ENCODE results near the gene PSME1.

DNA sequence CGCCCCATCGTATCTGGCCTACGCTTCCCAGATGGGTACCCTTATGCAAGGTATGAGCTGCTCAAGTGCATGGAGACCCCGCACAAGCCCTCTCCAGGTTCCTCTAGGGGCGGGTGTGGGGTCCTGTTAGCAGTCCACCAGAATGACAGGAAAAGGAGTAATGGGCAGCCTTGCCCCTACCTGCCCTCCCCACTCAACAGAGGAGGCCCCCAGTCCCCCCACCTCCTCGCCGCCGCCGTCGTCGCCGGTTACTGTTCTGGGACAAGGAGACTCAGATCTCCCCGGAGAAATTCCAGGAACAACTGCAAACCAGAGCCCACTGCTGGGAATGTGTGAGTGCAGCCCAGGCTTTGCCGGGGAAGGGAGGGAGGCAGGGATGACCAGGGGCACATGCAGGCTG lies 41.9 kb downstream of the PSME1 start:
- TF ChIP-seq CTCF (IDR thresholded peaks at IDR 0.05; ENCODE audit: low read depth, low read length, missing input control), result no peak
- TF ChIP-seq, protein P1, sequence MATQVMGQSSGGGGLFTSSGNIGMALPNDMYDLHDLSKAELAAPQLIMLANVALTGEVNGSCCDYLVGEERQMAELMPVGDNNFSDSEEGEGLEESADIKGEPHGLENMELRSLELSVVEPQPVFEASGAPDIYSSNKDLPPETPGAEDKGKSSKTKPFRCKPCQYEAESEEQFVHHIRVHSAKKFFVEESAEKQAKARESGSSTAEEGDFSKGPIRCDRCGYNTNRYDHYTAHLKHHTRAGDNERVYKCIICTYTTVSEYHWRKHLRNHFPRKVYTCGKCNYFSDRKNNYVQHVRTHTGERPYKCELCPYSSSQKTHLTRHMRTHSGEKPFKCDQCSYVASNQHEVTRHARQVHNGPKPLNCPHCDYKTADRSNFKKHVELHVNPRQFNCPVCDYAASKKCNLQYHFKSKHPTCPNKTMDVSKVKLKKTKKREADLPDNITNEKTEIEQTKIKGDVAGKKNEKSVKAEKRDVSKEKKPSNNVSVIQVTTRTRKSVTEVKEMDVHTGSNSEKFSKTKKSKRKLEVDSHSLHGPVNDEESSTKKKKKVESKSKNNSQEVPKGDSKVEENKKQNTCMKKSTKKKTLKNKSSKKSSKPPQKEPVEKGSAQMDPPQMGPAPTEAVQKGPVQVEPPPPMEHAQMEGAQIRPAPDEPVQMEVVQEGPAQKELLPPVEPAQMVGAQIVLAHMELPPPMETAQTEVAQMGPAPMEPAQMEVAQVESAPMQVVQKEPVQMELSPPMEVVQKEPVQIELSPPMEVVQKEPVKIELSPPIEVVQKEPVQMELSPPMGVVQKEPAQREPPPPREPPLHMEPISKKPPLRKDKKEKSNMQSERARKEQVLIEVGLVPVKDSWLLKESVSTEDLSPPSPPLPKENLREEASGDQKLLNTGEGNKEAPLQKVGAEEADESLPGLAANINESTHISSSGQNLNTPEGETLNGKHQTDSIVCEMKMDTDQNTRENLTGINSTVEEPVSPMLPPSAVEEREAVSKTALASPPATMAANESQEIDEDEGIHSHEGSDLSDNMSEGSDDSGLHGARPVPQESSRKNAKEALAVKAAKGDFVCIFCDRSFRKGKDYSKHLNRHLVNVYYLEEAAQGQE (IDR thresholded peaks at IDR 0.05), result no peak
- TF ChIP-seq ATF3 (IDR thresholded peaks at IDR 0.05), result no peak
- TF ChIP-seq RXRA (IDR thresholded peaks at IDR 0.05), result no peak
- TF ChIP-seq MAX (IDR thresholded peaks at IDR 0.05), result no peak
- no peak for TF ChIP-seq RAD21 (IDR thresholded peaks at IDR 0.05)
- TF ChIP-seq FOXA1 (IDR thresholded peaks at IDR 0.05), result no peak
- TF ChIP-seq JUND (IDR thresholded peaks at IDR 0.05), result no peak
- no peak for TF ChIP-seq GABPA (IDR thresholded peaks at IDR 0.05 in 1 of 2, conservative IDR thresholded peaks at IDR 0.05 in 1 of 2)
- TF ChIP-seq HNF4A (conservative IDR thresholded peaks at IDR 0.05), result no peak
- no peak for TF ChIP-seq EGR1 (IDR thresholded peaks at IDR 0.05; ENCODE audit: low read depth in 2 of 2)
- TF ChIP-seq TAF1 (conservative IDR thresholded peaks at IDR 0.05), result no peak
